Brain microvascular endothelial cell (primary cell): ENCODE data around the gene SHMT2.

Experiments used
- DNase-seq: peaks from one replicate; pipeline ENCODE4 v3.0.0-alpha.2; 2020
- H3K27ac ChIP-seq: fragments of 250-450 bp; sonication (Bioruptor Pico); 2 replicates; pipeline ENCODE4 v1.5.1; 2020; ENCODE audit warnings: mild to moderate bottlenecking, moderate library complexity
- H3K27me3 ChIP-seq: fragments of 250-450 bp; sonication (Bioruptor Pico); replicated peaks from 2 replicates; pipeline ENCODE4 v1.5.1; 2020; ENCODE audit warnings: mild to moderate bottlenecking
- H3K36me3 ChIP-seq: fragments of 250-450 bp; sonication (Bioruptor Pico); replicated peaks from 2 replicates; pipeline ENCODE4 v1.5.1; 2020; ENCODE audit warnings: mild to moderate bottlenecking
- H3K4me3 ChIP-seq: 2 replicates; pipeline ENCODE4 v1.5.1; 2011; ENCODE audit warnings: low read depth, mild to moderate bottlenecking, control low read depth, low read length, moderate library complexity
- in situ Hi-C: cut with HindIII; loops from 2 replicates; pipeline ENCODE4 v1.10.0; 2017; ENCODE audit warnings: low sequenced_read_pairs, low pct_ligation_motif_present
- TF ChIP-seq, protein P1 (sequence below): IDR thresholded peaks from 2 replicates; pipeline ENCODE4 v1.5.1; 2011; ENCODE audit warnings: low read depth, mild to moderate bottlenecking, moderate library complexity, low read length, control low read depth, inconsistent platforms; ENCODE audit errors: missing control alignments

The SHMT2 gene

DNA sequence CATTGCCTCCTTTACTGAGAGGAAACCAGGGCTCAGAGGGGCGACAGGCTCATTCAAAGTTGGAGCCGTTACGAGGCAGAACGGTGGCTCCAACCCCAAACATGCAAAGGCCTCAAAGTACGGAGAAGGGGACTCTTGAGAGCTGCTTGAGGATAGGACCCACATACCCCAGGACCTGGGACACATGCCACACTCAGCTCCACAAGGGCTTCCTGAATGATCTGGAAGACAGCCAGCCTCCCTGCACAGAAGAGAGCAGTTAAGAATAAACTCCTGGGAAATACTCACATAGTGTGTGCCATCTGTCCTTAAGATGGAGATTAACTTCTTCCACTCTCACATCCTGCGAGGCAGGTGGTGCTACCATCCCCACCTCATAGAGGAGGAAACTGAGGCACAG, 39.5 kb upstream of the SHMT2 start:
- TF ChIP-seq, protein P1, sequence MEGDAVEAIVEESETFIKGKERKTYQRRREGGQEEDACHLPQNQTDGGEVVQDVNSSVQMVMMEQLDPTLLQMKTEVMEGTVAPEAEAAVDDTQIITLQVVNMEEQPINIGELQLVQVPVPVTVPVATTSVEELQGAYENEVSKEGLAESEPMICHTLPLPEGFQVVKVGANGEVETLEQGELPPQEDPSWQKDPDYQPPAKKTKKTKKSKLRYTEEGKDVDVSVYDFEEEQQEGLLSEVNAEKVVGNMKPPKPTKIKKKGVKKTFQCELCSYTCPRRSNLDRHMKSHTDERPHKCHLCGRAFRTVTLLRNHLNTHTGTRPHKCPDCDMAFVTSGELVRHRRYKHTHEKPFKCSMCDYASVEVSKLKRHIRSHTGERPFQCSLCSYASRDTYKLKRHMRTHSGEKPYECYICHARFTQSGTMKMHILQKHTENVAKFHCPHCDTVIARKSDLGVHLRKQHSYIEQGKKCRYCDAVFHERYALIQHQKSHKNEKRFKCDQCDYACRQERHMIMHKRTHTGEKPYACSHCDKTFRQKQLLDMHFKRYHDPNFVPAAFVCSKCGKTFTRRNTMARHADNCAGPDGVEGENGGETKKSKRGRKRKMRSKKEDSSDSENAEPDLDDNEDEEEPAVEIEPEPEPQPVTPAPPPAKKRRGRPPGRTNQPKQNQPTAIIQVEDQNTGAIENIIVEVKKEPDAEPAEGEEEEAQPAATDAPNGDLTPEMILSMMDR, result no peak
- DNase-seq, result no peak
- in situ Hi-C loops, result no loop called here
- H3K27ac ChIP-seq, result no peak overlapping the region
- H3K36me3 ChIP-seq, result peaks cover 95% of the 10 kb centered on the region
- no peaks in the 10 kb centered on the region for H3K27me3 ChIP-seq
- H3K4me3 ChIP-seq, result no peak overlapping the region

DNA sequence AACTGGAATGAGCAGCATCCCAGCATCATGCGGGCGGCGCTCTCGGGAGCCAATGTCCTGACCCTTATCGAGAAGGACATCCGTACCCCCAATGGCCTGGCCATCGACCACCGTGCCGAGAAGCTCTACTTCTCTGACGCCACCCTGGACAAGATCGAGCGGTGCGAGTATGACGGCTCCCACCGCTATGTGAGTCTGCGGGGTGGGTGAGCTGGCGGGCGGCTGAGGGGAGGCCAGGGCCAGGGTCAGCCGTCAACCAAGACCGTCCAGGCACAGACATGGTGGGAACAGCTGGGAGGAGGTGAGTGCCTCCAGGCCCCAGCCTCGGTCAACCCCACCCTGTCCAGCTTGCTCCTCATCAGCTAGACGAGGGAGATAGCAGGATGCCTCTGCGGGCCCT, 38.7 kb upstream of the SHMT2 start:
- no peaks in the 10 kb centered on the region for H3K27me3 ChIP-seq
- H3K36me3 ChIP-seq, result peaks cover 95% of the 10 kb centered on the region
- in situ Hi-C loops, result no loop called here
- H3K27ac ChIP-seq, result no peak overlapping the region
- H3K4me3 ChIP-seq, result no peak overlapping the region
- TF ChIP-seq, protein P1, result no peak
- no peak for DNase-seq

DNA sequence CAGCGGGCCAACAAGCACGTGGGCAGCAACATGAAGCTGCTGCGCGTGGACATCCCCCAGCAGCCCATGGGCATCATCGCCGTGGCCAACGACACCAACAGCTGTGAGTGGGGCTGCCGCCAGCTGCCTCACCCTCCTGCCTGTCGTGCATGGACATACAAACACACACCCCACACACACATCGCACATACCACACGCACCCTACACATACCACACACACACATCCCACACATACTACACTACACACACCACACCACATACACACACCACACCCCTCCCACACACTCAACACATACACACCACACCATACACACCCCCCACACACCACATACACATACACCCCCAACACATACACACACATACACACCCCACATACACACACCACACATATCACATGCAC, 38.1 kb upstream of the SHMT2 start:
- DNase-seq, result no peak
- in situ Hi-C loops, result no loop called here
- Histone ChIP-seq H3K27ac (no peak overlapping the region), H3K4me3 (no peak overlapping the region), H3K27me3 (no peaks in the 10 kb centered on the region), H3K36me3 (peaks cover 94% of the 10 kb centered on the region)
- TF ChIP-seq, protein P1, result no peak

DNA sequence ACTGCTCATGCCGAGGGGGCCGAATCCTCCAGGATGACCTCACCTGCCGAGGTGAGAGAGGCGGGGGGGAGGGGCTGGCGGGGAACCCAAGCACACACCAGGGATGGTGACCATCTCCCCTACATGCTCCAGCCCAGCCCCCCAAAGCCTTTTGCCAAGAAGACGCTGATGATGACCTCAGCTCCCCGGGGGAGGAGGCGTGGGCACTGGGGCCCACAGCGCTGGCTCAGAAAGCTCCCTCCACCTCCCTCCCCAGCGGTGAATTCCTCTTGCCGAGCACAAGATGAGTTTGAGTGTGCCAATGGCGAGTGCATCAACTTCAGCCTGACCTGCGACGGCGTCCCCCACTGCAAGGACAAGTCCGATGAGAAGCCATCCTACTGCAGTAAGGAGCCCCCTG, 36.6 kb upstream of the SHMT2 start:
- in situ Hi-C loops, result no loop called here
- Histone ChIP-seq H3K36me3 (peaks cover 92% of the 10 kb centered on the region), H3K4me3 (no peak overlapping the region), H3K27me3 (no peaks in the 10 kb centered on the region), H3K27ac (no peak overlapping the region)
- no peak for DNase-seq
- TF ChIP-seq, protein P1, result no peak

DNA sequence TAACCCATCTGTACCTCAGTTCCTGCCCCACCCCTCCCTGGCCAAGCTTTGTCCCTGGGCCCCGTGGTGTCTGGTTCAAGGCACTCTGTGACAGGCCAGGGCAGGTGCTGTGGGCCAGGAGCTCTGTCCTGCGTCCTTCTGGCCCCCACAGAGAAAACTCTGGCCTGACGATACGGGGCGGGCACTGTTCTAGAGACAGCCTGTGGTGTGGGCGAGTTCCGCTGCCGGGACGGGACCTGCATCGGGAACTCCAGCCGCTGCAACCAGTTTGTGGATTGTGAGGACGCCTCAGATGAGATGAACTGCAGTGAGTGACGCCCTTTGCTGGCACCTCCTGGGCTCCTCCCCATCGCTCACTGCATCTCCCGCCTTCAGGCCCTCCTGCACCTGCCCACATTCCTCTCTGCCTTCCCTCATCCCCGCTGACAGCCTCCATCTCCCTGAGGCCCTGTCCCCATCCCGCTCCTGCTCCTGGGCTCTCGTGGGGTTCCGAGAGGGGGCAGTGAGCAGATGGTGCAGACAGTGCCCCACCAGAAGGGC, 35.7 kb upstream of the SHMT2 start:
- DNase-seq, result no peak
- H3K27me3 ChIP-seq, result no peaks in the 10 kb centered on the region
- H3K27ac ChIP-seq, result no peak overlapping the region
- peaks cover 92% of the 10 kb centered on the region for H3K36me3 ChIP-seq
- TF ChIP-seq, protein P1, result no peak
- H3K4me3 ChIP-seq, result no peak overlapping the region
- in situ Hi-C loops, result no loop called here

DNA sequence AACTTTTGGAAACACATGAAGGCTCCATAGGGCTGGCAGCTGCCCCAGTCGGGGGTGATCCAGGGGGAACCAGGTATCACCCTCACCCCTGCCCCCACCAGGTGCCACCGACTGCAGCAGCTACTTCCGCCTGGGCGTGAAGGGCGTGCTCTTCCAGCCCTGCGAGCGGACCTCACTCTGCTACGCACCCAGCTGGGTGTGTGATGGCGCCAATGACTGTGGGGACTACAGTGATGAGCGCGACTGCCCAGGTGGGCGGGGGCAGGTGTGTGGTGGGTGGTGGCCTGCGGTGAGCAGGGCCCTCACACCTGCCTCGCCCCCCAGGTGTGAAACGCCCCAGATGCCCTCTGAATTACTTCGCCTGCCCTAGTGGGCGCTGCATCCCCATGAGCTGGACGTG, 35.3 kb upstream of the SHMT2 start:
- H3K36me3 ChIP-seq, result peaks cover 92% of the 10 kb centered on the region
- no peak overlapping the region for H3K4me3 ChIP-seq
- in situ Hi-C loops, result no loop called here
- TF ChIP-seq, protein P1, result no peak
- H3K27ac ChIP-seq, result no peak overlapping the region
- H3K27me3 ChIP-seq, result no peaks in the 10 kb centered on the region
- no peak for DNase-seq
